ENCODE data around the gene ZBTB12. TPM values are rescaled to one million over a fixed set of nuclear protein-coding genes. Genes with fewer than 3 reads are reported as not detected.
"Not testable (repeated sequence)": the region's sequence is repeated elsewhere in the genome, so short reads cannot be mapped to it uniquely, and the experiment has no call there.

The ZBTB12 gene
- total and polyA plus RNA-seq, 2 donors = 4.8 to 10.1 TPM

DNA sequence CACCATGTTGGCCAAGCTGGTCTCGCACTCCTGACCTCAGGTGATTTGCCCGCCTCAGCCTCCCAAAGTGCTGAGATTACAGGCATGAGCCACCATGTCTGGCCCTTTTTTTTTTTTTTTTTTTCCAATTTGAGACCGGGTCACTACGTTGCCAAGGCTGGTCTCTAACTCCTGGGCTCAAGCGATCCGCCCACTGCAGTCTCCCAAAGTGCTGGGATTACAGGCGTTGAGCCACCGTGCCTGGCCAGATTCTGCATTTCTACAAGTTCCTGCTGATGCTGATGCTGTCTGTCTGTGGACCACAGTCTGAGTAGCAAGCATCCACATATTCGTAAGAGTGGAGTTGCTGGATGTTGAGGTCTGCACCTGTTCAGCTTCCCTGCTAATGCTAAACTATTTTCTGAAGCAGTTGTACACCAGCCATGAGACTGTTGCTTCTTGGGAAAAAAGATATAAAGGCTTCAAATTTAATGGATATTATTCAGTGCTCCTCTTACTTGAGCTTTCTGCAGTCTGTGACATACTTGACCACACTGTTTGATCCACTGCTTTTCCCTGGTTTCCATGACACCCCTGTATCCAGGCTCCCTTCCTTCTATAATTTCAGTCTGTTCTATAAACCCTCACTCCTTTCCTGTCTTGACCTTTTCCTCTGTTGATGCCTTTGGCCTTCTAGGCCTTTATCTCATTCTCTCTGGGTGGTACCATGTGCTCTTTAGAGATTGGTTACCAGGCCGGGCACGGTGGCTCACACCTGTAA lies 10.1 kb upstream of the ZBTB12 start:
- Histone ChIP-seq H3K4me1 (ENCODE audit: insufficient read depth) (no peaks in the 10 kb centered on the region), H3K36me3 (ENCODE audit: insufficient read depth) (no peaks in the 10 kb centered on the region), H3K4me3 (ENCODE audit: low read depth, low read length) (no peak overlapping the region), H3K27ac (ENCODE audit: low read depth) (no peak overlapping the region)
- WGBS = 68% methylated on average over 11 of the region's 11 CpGs
- DNase-seq (ENCODE audit: extremely low spot score) = no peak

DNA sequence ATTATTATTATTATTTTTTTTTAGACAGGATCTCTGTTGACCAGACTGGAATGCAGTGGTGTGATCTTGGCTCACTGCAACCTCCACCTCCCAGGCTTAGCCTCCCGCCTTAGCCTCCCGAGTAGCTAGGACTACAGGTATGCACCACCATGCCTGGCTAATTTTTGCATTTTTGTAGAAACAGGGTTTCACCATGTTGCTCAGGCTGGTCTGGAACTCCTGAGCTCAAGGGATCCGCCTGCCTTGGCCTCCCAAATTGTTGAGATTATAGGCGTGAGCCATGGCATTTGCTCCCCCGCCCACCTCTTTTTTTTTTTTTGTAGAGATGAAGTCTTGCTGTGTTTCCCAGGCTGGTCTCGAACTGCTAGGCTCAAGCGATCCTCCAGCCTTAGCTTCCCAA lies 7.4 kb upstream of the ZBTB12 start:
- not testable (repeated sequence) for H3K27ac ChIP-seq (ENCODE audit: low read depth)

DNA sequence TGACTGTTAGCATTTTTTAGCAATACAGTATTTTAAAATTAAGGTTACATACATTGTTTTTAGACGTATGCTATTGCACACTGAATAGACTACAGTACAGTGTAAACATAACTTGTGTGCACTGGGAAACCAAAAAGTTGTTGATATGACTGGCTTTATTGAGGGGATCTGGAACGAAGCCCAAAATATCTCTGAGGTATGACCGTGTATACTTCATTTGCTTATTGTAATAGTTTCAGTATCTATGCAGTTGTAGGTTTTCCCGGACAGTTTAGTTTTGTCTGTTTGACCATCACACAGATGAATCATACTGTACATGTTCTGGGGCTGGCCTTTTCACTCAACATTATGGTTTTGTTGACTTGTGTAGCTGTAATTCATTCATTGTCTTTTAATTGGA lies 6.9 kb upstream of the ZBTB12 start:
- H3K4me3 ChIP-seq (ENCODE audit: low read depth, low read length) = no peak overlapping the region
- no peaks in the 10 kb centered on the region for H3K4me1 ChIP-seq (ENCODE audit: insufficient read depth)
- no peaks in the 10 kb centered on the region for H3K36me3 ChIP-seq (ENCODE audit: insufficient read depth)
- H3K27ac ChIP-seq (ENCODE audit: low read depth) = no peak overlapping the region
- 24% methylated on average over 4 of the region's 4 CpGs for WGBS
- DNase-seq (ENCODE audit: extremely low spot score) = no peak

More for the DNA sequence above, 7.4 kb upstream of the ZBTB12 start:
- not testable (repeated sequence) for H3K4me3 ChIP-seq (ENCODE audit: low read depth, low read length); H3K4me1 ChIP-seq (ENCODE audit: insufficient read depth); DNase-seq (ENCODE audit: extremely low spot score); H3K36me3 ChIP-seq (ENCODE audit: insufficient read depth)
- WGBS = 72% methylated on average over 7 of the region's 7 CpGs

GRCh38 chr6:31908255-31908654 lies 6.4 kb upstream of the ZBTB12 start:
- 87% methylated on average over 5 of the region's 5 CpGs for WGBS
- H3K27ac ChIP-seq (ENCODE audit: low read depth) = not testable (repeated sequence)

GRCh38 chr6:31907158-31907813 lies 5.4 kb upstream of the ZBTB12 start:
- H3K27ac ChIP-seq (ENCODE audit: low read depth) = no peak overlapping the region
- H3K4me3 ChIP-seq (ENCODE audit: low read depth, low read length) = no peak overlapping the region
- WGBS = 59% methylated on average over 7 of the region's 7 CpGs
- DNase-seq (ENCODE audit: extremely low spot score) = no peak
- no peaks in the 10 kb centered on the region for H3K36me3 ChIP-seq (ENCODE audit: insufficient read depth)
- H3K4me1 ChIP-seq (ENCODE audit: insufficient read depth) = no peaks in the 10 kb centered on the region

More at GRCh38 chr6:31908255-31908654, 6.4 kb upstream of the ZBTB12 start:
- not testable (repeated sequence) for H3K36me3 ChIP-seq (ENCODE audit: insufficient read depth); H3K4me1 ChIP-seq (ENCODE audit: insufficient read depth); DNase-seq (ENCODE audit: extremely low spot score); H3K4me3 ChIP-seq (ENCODE audit: low read depth, low read length)

- not testable (repeated sequence) for H3K36me3 ChIP-seq (ENCODE audit: insufficient read depth); DNase-seq (ENCODE audit: extremely low spot score); H3K27ac ChIP-seq (ENCODE audit: low read depth); H3K4me1 ChIP-seq (ENCODE audit: insufficient read depth); H3K4me3 ChIP-seq (ENCODE audit: low read depth, low read length)
- WGBS = 79% methylated on average over 8 of the region's 8 CpGs
These were observed 4.8 kb upstream of the ZBTB12 start for GRCh38 chr6:31906727-31907126.

DNA sequence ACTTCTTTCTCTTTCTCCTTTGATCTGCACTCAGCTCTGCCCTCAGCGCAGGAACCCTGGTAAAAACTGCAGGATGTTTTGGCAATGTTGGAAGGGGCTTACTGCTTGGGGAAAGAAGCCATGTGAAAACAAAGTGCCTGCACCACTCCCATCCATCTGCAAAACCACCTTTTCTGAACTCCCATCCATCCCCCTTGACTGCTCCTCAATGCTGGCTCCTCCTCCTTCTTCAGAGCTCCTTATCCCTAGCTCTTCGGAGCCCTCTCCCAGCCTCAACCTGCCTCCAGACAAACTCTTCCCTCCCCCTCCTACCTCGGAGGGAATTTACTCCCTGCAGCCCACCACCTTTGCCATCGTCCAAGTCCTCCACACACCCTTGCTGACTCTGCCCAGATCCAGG lies 4.2 kb upstream of the ZBTB12 start:
- no peaks in the 10 kb centered on the region for H3K36me3 ChIP-seq (ENCODE audit: insufficient read depth)
- no peak overlapping the region for H3K4me3 ChIP-seq (ENCODE audit: low read depth, low read length)
- H3K4me1 ChIP-seq (ENCODE audit: insufficient read depth) = no peaks in the 10 kb centered on the region
- WGBS = 27% methylated on average over 4 of the region's 4 CpGs
- H3K27ac ChIP-seq (ENCODE audit: low read depth) = no peak overlapping the region
- DNase-seq (ENCODE audit: extremely low spot score) = no peak

DNA sequence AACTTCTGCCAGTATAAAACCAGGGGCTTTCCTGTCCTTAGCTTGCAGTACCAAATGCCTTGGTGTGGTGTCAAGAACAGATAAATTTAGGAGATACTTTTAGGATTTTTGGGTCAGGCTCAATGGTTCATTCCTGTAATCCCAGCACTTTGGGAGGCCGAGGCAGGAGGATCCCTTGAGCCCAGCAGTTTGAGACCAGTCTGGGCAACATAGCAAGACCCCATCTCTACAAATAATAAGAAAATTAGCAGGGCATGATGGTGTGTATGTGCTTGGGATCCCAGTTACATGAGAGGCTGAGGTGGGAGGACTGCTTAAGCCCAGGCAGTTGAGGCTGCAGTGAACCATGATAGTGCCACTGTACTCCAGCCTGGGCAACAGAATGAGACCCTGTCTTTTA lies 3.2 kb upstream of the ZBTB12 start:
- H3K4me1 ChIP-seq (ENCODE audit: insufficient read depth) = no peaks in the 10 kb centered on the region
- H3K36me3 ChIP-seq (ENCODE audit: insufficient read depth) = no peaks in the 10 kb centered on the region
- H3K4me3 ChIP-seq (ENCODE audit: low read depth, low read length) = no peak overlapping the region
- no peak for DNase-seq (ENCODE audit: extremely low spot score)
- WGBS = 92% methylated on average over 1 of the region's 1 CpG
- no peak overlapping the region for H3K27ac ChIP-seq (ENCODE audit: low read depth)

DNA sequence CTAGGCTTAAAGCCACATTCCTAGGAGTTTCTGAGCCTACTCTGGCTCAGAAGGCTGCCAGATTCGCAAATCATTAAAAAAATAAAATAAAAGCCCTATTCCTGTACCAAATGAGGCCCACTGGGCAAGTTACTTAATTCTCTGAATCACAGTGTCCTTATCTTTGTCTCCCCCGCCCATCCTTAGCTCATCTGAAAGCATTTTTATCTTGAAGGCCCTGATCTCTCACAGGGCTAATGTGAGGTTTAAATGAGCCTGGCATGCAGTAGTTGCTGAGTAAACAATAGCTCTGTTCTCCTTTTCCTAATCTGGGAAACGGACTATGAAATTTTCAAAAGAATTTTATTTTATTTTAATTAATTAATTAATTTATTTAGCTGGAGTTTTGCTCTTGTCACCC lies 2.1 kb upstream of the ZBTB12 start:
- Histone ChIP-seq H3K4me1 (ENCODE audit: insufficient read depth) (no peaks in the 10 kb centered on the region), H3K4me3 (ENCODE audit: low read depth, low read length) (no peak overlapping the region), H3K36me3 (ENCODE audit: insufficient read depth) (no peaks in the 10 kb centered on the region), H3K27ac (ENCODE audit: low read depth) (no peak overlapping the region)
- DNase-seq (ENCODE audit: extremely low spot score) = no peak
- WGBS = 45% methylated on average over 3 of the region's 3 CpGs

DNA sequence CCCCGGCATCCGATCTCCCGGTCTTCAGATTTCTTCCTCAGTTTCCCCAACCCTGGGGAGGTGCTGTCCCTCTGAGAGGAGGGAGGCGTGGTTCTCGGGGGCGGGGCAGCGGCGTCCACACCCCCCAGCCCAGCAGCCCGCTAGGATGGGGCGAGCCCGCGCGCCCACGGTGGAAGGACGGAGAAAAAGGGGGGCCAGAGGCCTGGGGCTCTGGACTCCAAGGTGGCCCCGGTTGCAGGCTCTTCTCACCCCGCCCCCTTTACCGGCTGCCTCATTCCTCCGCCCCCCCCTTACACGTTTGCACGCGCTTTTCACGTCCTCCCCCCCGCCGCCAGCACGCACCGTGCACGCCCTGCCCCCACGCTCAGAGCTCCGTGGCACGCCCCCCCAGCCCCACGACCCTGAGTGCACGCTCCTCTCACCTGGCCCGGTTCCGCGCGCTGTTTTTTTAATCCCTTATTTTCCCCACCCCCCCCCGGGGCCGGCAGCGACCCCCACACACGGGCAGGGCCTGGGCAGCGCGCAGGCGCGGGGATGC lies 402 bp downstream of the ZBTB12 start:
- DNase-seq (ENCODE audit: extremely low spot score) = no peak

DNA sequence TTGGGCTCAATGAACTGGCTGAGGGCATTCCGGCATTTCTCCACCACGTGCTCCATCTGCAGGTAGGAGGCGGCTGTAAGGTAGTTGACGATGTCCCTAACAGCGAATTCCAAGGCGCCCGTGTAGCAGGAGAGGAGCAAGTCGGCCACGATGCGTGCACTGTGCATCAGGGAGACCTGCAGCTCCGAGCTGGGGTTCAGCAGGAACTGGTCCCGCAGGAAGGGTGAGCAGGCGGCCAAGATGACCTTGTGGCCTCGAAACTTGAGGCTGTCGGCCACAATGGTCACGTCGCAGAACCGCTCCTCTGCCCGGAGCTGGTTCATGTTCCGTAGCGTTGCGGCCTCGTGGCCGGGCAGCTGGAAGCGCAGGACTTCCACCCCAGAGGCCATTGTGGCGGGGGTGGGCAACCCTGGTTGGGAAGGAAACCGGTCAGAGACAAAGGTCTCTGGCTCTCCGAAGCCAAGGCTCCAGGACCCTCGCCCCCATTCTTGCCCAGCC lies 920 bp downstream of the ZBTB12 start:
- no peaks in the 10 kb centered on the region for H3K4me1 ChIP-seq (ENCODE audit: insufficient read depth)
- 28% methylated on average over 29 of the region's 29 CpGs for WGBS

More for the DNA sequence above, 402 bp downstream of the ZBTB12 start:
- Histone ChIP-seq H3K4me1 (ENCODE audit: insufficient read depth) (no peaks in the 10 kb centered on the region), H3K4me3 (ENCODE audit: low read depth, low read length) (peak overlapping the region; percentile 86), H3K36me3 (ENCODE audit: insufficient read depth) (no peaks in the 10 kb centered on the region), H3K27ac (ENCODE audit: low read depth) (peak overlapping the region; percentile 39)
- under 1% methylated on average over 45 of the region's 45 CpGs for WGBS

GRCh38 chr6:31899882-31900722 lies 1.8 kb downstream of the ZBTB12 start:
- Histone ChIP-seq H3K4me1 (ENCODE audit: insufficient read depth) (no peaks in the 10 kb centered on the region), H3K27ac (ENCODE audit: low read depth) (no peak overlapping the region), H3K4me3 (ENCODE audit: low read depth, low read length) (no peak overlapping the region), H3K36me3 (ENCODE audit: insufficient read depth) (no peaks in the 10 kb centered on the region)
- DNase-seq (ENCODE audit: extremely low spot score) = no peak
- 81% methylated on average over 49 of the region's 49 CpGs for WGBS

More for the DNA sequence above, 920 bp downstream of the ZBTB12 start:
- Histone ChIP-seq H3K36me3 (ENCODE audit: insufficient read depth) (no peaks in the 10 kb centered on the region), H3K27ac (ENCODE audit: low read depth) (peak overlapping the region; percentile 39), H3K4me3 (ENCODE audit: low read depth, low read length) (peak overlapping the region; percentile 86)
- DNase-seq (ENCODE audit: extremely low spot score) = no peak

DNA sequence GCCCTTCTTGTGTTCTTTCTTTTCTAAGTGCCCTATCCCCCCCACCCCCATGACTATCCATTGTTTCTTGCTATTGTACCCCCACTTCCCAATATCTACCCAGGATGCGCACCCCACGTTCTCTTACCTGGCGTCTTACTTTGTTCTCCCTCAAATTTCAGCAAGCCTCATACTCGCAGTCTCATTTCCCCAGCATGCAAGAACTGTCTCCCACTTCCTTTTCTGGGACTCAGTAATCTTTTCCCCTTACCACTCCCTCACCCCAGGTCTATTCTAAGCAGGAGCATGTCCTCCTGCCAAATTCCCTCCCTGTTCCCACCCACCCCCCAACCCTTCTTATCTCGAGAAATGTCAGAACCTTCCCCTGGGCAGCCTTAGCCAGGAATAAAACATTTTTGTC lies 2.7 kb downstream of the ZBTB12 start:
- H3K4me1 ChIP-seq (ENCODE audit: insufficient read depth) = no peaks in the 10 kb centered on the region
- H3K36me3 ChIP-seq (ENCODE audit: insufficient read depth) = no peaks in the 10 kb centered on the region
- H3K27ac ChIP-seq (ENCODE audit: low read depth) = no peak overlapping the region
- H3K4me3 ChIP-seq (ENCODE audit: low read depth, low read length) = no peak overlapping the region
- WGBS = 62% methylated on average over 5 of the region's 5 CpGs
- no peak for DNase-seq (ENCODE audit: extremely low spot score)
